Heart right ventricle (tissue), 16 donors: ENCODE data around the gene TMEM165. TPM values are rescaled to one million over a fixed set of nuclear protein-coding genes. Genes with fewer than 3 reads are reported as not detected.
A peak's percentile ranks its signal among the peaks of the same experiment; 100 is the strongest.

Experiments used
- ATAC-seq, 8 donors: fragments of 200-7000 bp; cut with Tn5 transposase; one replicate each; pipeline ENCODE4 v1.9.1; 2020; ENCODE audit warnings: mild to moderate bottlenecking in 8 of 8, moderate library complexity in 8 of 8, moderate number of reproducible peaks in 1 of 8
- DNase-seq, 2 donors: peaks; one replicate each; pipeline ENCODE4 v3.0.0-alpha.2; 2020
- H3K27ac ChIP-seq, 10 donors: fragments of 200-600 bp; sonication (generic) in 2 of 10; one replicate each; pipeline versions ENCODE4 v1.5.0 to v1.8.0; 2020 to 2022; ENCODE audit warnings: mild to moderate bottlenecking in 3 of 10
- H3K27me3 ChIP-seq, 7 donors: fragments of 200-600 bp; one replicate each; pipeline ENCODE4 v1.8.0; 2021 to 2022; ENCODE audit warnings: mild to moderate bottlenecking in 2 of 7
- H3K36me3 ChIP-seq, 9 donors: fragments of 200-600 bp; sonication (generic) in 1 of 9; one replicate each; pipeline versions ENCODE4 v1.5.0 to v1.8.0; 2020 to 2022; ENCODE audit warnings: mild to moderate bottlenecking in 2 of 9
- H3K4me1 ChIP-seq, 9 donors: fragments of 200-600 bp; sonication (generic) in 1 of 9; one replicate each; pipeline versions ENCODE4 v1.5.0 to v1.8.0; 2020 to 2022; ENCODE audit warnings: mild to moderate bottlenecking in 4 of 9
- H3K4me3 ChIP-seq, 10 donors: fragments of 200-600 bp; sonication (generic) in 2 of 10; one replicate each; pipeline versions ENCODE4 v1.5.0 to v1.8.0; 2020 to 2022; ENCODE audit warnings: mild to moderate bottlenecking in 7 of 10, moderate library complexity in 2 of 10
- H3K9me3 ChIP-seq, 11 donors: fragments of 200-600 bp in 10 of 11; sonication (generic) in 2 of 11; one replicate each; pipeline versions ENCODE4 v1.5.0 to v1.8.0; 2013 to 2022; ENCODE audit warnings: mild to moderate bottlenecking in 2 of 11, control low read depth in 1 of 11, moderate library complexity in 1 of 11
- CTCF ChIP-seq, 9 donors: fragments of 200-600 bp; sonication (generic) in 2 of 9; IDR thresholded peaks; one replicate each; pipeline versions ENCODE4 v1.5.0 to v1.8.0; 2021 to 2022; ENCODE audit warnings: antibody characterized with exemption in 9 of 9, mild to moderate bottlenecking in 5 of 9, moderate library complexity in 1 of 9
- WGBS, 2 donors: extraction: QIAGEN DNeasy Blood & Tissue Kit; methylation state at CpG; one replicate each; pipeline ENCODE4 v1.1.7; 2013; ENCODE audit warnings: inconsistent platforms in 1 of 2; 5-methylcytosine and 5-hydroxymethylcytosine counted together
- intact Hi-C, 10 donors: fragments of 100-400 bp; cut with DNase I; formaldehyde crosslinking; loops; one replicate each; pipeline versions ENCODE4 v1.11.1 to v1.14.2; 2022
- polyA plus RNA-seq, 2 donors: library from polyadenylated mRNA; stranded (reverse); fragments of 200-250 nt; gene quantifications; one replicate each; pipeline ENCODE4 v1.2.3, GENCODE V29; 2013
- total RNA-seq, 10 donors: library from RNA; stranded (reverse); fragmentation: NEBNext Ultra II Directional in 3 of 10; extraction: Animal tissue kit (Norgen Biotek cat#: 25700) in 3 of 10; gene quantifications; one replicate each; pipeline versions ENCODE4 v1.2.1 to v1.2.4, GENCODE V29; 2021 to 2023
- donor health status: Arrhythmogenic right ventricular cardiomyopathy.
- donor health status: ischemic (EF 13 %, LVEDD 7.1; RV severe dilation, severe dysfunction).
- donor health status: healthy with polysubstance abuse.
- donor health status: DM: no; HTN: yes; CAD: no.
- donor health status: DM: no; HTN: no; CAD: no.
- donor health status: ischemic (EF 25% LVEDD 6.9; RV normal size, moderate dysfunction).
- donor health status: ischemic (EF 25% LVEDD 5.7; RV mildly dilated, moderate dysfunction).
- donor health status: healthy.
- donor health status: DM: yes; HTN: yes; CAD: no.
- donor health status: Ischemic cardiomyopathy.
- donor health status: ischemic (EF 35%, LVEDD 5.7; RV mildly dilated, moderate dysfunction).
- donor health status: nonischemic (EF 11% LVEDD 7.7; RV severe dilation, severe dysfunction).
- donor health status: DM: yes; HTN: yes; CAD: no.
- donor health status: PGD.
- donor health status: ischemic (EF 29% LVEDD 5.4; RV normal size, mild dysfunction).
- donor health status: nonischemic (EF 23%, LVEDD 6.1; RV moderate dilation, normal function).

TMEM165 gene
- total and polyA plus RNA-seq, 12 donors, result 30.3 to 86.3 (median 36.4) TPM

GRCh38 chr4:55405073-55405472 is 9.3 kb downstream of the TMEM165 start:
- intact Hi-C loops, result no loop called here
- Histone ChIP-seq H3K4me3 (no peak overlapping the region), H3K36me3 (peaks cover 0 to 91% (median 5%) of the 10 kb centered on the region in 9 donors), H3K27me3 (no peaks in the 10 kb centered on the region), H3K27ac (no peak overlapping the region), H3K4me1 (peaks cover 0 to 81% (median 39%) of the 10 kb centered on the region in 9 donors), H3K9me3 (no peaks in the 10 kb centered on the region)
- no peak for TF ChIP-seq CTCF (IDR thresholded peaks at IDR 0.05)
- WGBS, 2 donors, result 76 to 79% methylated on average over 3 of the region's 3 CpGs
- DNase-seq (no peak), ATAC-seq (no peak)

GRCh38 chr4:55406545-55406944 is 10.8 kb downstream of the TMEM165 start:
- peaks cover 0 to 75% (median 32%) of the 10 kb centered on the region in 9 donors for H3K4me1 ChIP-seq
- ATAC-seq (no peak), DNase-seq (no peak)
- WGBS, 2 donors, result 97 to 98% methylated on average over 2 of the region's 2 CpGs
- intact Hi-C loops, result no loop called here
- no peaks in the 10 kb centered on the region for H3K9me3 ChIP-seq
- H3K4me3 ChIP-seq, result no peak overlapping the region
- H3K27ac ChIP-seq, result no peak overlapping the region
- no peaks in the 10 kb centered on the region for H3K27me3 ChIP-seq
- peaks cover 0 to 91% (median 5%) of the 10 kb centered on the region in 9 donors for H3K36me3 ChIP-seq
- TF ChIP-seq CTCF (IDR thresholded peaks at IDR 0.05), result no peak

- no peak overlapping the region for H3K4me3 ChIP-seq
- H3K36me3 ChIP-seq, result peaks cover 0 to 92% (median 5%) of the 10 kb centered on the region in 9 donors
- no peaks in the 10 kb centered on the region for H3K27me3 ChIP-seq
- peaks cover 0 to 78% (median 32%) of the 10 kb centered on the region in 9 donors for H3K4me1 ChIP-seq
- H3K27ac ChIP-seq, result no peak overlapping the region
- DNase-seq (no peak), ATAC-seq (no peak)
- intact Hi-C loops, result no loop called here
- no peaks in the 10 kb centered on the region for H3K9me3 ChIP-seq
- 90 to 94% methylated on average over 3 of the region's 3 CpGs for WGBS, 2 donors
- TF ChIP-seq CTCF (IDR thresholded peaks at IDR 0.05), result no peak
Measured at GRCh38 chr4:55407119-55407518, 11.4 kb downstream of the TMEM165 start.

- no peaks in the 10 kb centered on the region for H3K27me3 ChIP-seq
- H3K27ac ChIP-seq, result no peak overlapping the region
- peak in 2 of 8 donors; percentile 27 to 28 for ATAC-seq
- no peaks in the 10 kb centered on the region for H3K9me3 ChIP-seq
- DNase-seq, result no peak
- peaks cover 0 to 93% (median 5%) of the 10 kb centered on the region in 9 donors for H3K36me3 ChIP-seq
- peaks cover 0 to 78% (median 32%) of the 10 kb centered on the region in 9 donors for H3K4me1 ChIP-seq
- no peak for TF ChIP-seq CTCF (IDR thresholded peaks at IDR 0.05)
- no peak overlapping the region for H3K4me3 ChIP-seq
- intact Hi-C loops, result no loop called here
- 72 to 73% methylated on average over 3 of the region's 3 CpGs for WGBS, 2 donors
Measured at GRCh38 chr4:55407764-55408163, 12.0 kb downstream of the TMEM165 start.
